Right ventricle myocardium inferior (tissue), 1 donor: Measurements from ENCODE around the gene KLF13. TPM values are rescaled to one million over a fixed set of nuclear protein-coding genes. Genes with fewer than 3 reads are reported as not detected.

Experiments used
- ATAC-seq: fragments of 200-7000 bp; cut with Tn5 transposase; one replicate; pipeline ENCODE4 v1.9.1; 2020; ENCODE audit warnings: mild to moderate bottlenecking, moderate library complexity
- DNase-seq: peaks from one replicate; pipeline ENCODE4 v3.0.0; 2021; ENCODE audit errors: missing footprints
- intact Hi-C: fragments of 100-400 bp; cut with DNase I; formaldehyde crosslinking; loops from one replicate; pipeline ENCODE4 v1.11.0; 2022
- total RNA-seq: library from RNA; stranded (reverse); fragmentation: NEBNext Ultra II Directional; extraction: Animal tissue kit (Norgen Biotek cat#: 25700); gene quantifications from one replicate; pipeline ENCODE4 v1.2.1, GENCODE V29; 2021
- donor health status: DM: no; HTN: yes; CAD: no; lungs with severe emphysema.

Gene KLF13
- total RNA-seq, 1 donor from 2014 or later: 63.4 TPM

DNA sequence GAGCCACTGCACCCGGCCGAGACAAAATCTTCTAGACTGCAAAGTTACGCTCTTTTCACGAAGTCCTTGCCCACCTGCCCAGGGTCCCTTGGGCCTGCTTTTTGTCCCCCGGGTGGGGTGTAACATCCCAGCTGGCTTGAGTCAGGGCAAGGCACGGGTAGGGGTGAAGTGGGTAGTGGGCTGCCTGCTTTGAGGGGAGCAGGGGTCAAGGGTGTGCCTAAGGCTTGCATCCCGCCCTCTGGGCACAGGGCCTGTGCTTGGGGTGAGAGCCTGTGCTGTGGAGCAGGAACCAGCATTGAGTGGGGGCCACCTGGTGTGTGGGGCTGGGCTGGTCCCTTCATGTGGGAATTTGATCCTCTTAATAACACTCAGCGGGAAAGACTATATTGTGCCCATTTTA, 74.6 kb downstream of the KLF13 start:
- DNase-seq (no peak), ATAC-seq (no peak)
- intact Hi-C loops: no loop called here

- ATAC-seq: no peak
- DNase-seq: no peak
- intact Hi-C loops: no loop called here
Observed at GRCh38 chr15:31402003-31402402, 75.4 kb downstream of the KLF13 start.

DNA sequence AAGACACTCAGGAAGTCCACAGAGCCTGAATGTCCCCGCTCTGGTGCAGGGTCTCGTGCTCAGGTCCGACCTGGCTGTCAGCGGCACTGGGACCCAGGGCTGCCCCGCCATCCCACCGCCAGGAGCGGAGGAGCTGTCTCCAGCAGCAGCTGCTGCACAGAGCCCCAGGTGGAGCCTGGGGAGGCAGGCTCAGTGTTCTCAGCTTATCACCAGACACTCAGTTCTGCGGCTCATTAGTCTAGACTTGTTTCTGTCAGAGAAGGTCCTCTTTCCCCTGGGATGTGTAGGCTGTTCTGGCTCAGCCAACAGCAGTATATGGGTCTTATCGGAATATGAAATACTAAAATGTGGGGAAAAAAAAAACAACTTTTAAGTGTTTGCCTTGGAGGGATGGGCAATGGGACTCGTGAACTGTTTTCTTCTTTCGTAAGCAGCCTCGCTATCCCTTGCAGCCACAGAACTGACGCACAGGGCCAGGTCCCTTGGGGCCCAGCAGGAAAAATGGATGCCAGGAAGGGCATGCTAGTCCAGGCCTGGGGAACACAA, 75.9 kb downstream of the KLF13 start:
- ATAC-seq (peak; percentile 83), DNase-seq (peak; percentile 90)
- intact Hi-C loops: no loop called here

- intact Hi-C loops: no loop called here
- no peak for ATAC-seq
- no peak for DNase-seq
Observed at GRCh38 chr15:31403096-31403495, 76.5 kb downstream of the KLF13 start.

DNA sequence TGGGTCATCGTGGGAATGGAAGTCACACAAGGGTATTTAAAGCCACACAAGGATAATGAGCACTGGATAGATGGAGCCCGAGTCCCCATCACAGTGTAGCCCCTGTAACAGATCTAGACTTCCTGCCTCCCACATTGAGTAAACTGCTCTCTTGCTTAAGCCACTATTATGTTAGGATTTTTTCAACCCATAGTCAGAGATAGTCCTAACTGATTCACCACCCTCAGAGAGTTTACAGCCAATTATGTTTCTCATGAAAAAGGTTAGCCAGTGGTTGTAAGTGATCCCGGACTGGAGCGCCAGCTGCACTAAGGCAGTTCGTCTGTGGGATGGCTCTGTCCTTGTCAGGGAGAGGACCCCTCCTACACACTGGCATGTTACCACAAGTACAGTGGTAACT, 77.0 kb downstream of the KLF13 start:
- intact Hi-C loops: no loop called here
- DNase-seq (no peak), ATAC-seq (no peak)

- ATAC-seq (no peak), DNase-seq (no peak)
- intact Hi-C loops: no loop called here
Observed at GRCh38 chr15:31404345-31404744, 77.7 kb downstream of the KLF13 start.

GRCh38 chr15:31405200-31405920, 78.7 kb downstream of the KLF13 start:
- intact Hi-C loops: no loop called here
- no peak for ATAC-seq
- DNase-seq: no peak

- no peak for DNase-seq
- intact Hi-C loops: no loop called here
- no peak for ATAC-seq
Observed at GRCh38 chr15:31407376-31407775, 80.7 kb downstream of the KLF13 start.

DNA sequence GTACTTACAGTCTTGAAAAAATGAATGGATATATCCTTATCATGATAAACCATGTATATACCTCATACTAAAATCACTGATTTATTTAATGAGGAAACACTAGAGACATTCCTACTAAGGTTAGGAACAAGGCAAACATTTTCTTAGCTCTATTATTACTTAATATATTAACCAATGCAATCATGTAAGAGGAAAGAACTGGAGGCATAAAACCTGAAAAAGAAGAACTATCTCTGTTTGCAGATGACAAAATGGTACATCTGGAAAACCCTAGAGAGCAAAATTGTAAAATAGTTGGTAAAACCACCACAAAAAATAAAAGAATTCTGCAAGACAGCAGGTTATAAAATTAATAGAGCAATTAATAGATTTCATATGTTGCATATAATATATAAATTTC, 81.2 kb downstream of the KLF13 start:
- ATAC-seq: no peak
- intact Hi-C loops: no loop called here
- DNase-seq: no peak

DNA sequence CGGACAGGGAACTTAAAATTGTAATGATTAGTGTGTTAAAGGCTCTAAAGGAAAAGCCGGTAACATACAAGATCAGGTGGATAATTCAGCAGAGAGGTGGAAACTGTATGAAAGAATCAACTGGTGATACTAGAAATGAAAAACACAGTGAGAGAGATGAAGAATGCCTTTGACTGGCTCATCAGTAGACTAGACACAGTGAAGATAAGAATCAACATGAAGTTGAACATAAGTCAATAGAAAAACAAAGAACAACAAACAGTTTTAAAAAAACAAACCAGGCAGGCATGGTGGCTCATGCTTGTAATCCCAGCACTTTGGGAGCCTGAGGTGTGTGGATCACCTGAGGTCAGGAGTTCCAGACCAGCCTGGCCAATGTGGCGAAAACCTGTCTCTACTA, 82.1 kb downstream of the KLF13 start:
- intact Hi-C loops: no loop called here
- DNase-seq: no peak
- no peak for ATAC-seq

DNA sequence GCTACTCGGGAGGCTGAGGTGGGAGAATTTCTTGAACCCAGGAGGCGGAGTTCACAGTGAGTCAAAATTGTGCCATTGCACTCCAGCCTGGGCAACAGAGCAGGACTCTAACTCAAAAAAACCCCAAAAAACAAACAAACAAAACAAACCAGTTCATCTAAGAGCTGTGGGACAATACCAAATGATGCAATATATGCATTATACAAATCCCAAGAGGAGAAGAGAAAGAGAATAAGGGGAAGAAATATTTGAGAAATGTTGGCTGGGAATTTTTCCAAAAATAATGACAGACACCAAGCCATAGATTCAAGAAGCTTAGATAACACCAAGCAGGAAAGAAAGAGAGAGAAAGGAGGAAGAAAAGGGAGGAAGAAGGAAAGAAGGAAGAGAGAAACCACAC, 82.5 kb downstream of the KLF13 start:
- no peak for ATAC-seq
- no peak for DNase-seq
- intact Hi-C loops: no loop called here

GRCh38 chr15:31412824-31413223, 86.2 kb downstream of the KLF13 start:
- ATAC-seq: no peak
- intact Hi-C loops: no loop called here
- no peak for DNase-seq

DNA sequence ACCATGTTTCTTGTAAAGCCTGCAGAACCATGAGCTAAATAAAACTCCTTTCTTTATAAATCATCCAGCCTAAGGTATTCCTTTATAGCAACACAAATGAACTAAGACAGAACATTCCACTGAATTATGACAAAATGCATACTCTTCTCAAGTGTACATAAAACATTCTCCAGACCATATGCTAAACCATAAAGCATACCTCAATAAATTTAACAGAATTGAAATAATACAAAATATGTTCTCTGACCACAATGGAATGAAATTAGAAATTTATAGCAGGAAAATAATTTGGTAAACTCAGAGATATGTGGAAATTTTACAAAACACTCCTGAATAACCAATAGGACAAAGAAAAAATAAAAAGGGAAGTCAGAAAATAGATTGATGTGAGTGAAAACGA, 88.6 kb downstream of the KLF13 start:
- no peak for DNase-seq
- ATAC-seq: no peak
- intact Hi-C loops: no loop called here

DNA sequence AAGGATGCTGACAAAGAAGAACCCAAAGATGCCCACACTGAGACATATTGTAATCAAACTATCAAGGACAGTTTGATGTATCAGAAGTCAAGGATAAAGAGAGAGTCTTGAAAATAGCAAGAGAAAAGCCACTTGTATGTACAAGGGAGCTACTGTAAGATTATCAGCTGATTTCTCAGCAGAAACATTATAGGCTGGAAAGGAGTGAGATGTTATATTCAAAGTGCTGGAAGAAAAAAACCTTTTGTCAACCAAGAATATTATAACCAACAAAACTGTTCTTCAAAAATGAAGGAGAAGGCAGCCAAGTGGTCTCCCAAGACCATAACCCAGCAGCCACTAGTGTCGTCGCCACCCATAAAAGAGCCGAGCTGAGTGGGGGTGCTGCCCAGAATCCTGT, 93.2 kb downstream of the KLF13 start:
- intact Hi-C loops: no loop called here
- ATAC-seq: no peak
- no peak for DNase-seq

DNA sequence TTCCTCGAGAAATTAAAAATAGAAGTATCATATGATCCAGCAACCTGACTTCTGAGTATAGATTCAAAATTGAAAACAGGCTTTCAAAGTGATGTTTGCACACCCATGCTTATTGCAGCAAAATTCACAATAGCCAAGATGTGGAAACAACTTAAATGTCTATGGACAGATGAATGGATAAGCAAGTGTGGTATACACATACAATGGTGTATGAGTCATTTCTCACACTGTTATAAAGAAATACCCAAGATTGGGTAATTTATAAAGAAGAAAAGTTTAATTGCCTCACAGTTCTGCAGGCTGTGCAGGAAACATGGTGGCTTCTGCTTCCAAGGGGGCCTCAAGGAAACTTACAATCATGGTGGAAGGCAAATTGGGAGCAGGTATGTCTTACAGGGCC, 100.8 kb downstream of the KLF13 start:
- no peak for ATAC-seq

More for the DNA sequence above, 100.8 kb downstream of the KLF13 start:
- intact Hi-C loops: no loop called here
- DNase-seq: no peak

Other genes starting within 250 kb of the KLF13 start
- gene TRPM1, start 225.1 kb upstream of the KLF13 start, total RNA-seq: not detected